ENCODE measurements around the gene TMEM150A.
"Not testable (repeated sequence)": the region's sequence is repeated elsewhere in the genome, so short reads cannot be mapped to it uniquely, and the experiment has no call there.

The TMEM150A gene, protein sequence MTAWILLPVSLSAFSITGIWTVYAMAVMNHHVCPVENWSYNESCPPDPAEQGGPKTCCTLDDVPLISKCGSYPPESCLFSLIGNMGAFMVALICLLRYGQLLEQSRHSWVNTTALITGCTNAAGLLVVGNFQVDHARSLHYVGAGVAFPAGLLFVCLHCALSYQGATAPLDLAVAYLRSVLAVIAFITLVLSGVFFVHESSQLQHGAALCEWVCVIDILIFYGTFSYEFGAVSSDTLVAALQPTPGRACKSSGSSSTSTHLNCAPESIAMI

DNA sequence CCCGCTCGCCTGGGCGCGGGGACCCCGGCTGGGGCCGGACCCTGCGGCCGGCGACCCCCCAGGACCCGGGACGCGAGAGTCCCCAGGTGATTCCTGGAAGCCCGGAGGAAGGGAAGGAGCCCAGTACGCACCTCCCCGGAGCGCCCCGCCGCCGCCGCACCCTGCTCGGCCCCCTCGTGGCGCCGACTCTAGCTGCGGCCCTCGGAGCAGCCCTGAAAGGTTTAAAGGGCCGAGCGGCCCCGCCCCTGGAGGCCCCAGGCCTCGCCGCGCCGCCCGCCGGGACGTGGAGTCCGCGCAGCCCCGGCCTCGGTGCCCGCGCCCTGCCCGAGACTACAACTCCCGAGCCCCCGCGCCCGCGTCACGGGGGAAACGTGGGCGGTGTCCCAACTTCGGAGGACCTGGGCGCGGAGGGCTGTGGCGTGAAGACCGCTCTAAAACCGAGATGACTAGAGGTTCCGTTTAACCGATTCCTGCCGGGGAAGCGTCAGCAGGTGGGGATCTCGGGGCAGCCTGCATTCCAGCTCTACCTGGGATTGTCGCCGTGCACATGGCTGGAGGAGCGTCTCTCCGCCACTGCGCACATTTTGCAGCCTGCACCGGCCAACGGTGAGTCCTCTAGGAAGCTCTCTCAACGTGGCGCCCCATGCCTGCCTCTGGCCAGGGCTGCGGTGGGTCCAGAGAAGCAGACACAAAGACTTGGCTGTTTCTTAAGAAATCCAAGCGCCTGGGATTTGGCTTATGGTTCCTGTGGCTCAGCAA is at the start of gene TMEM150A:
TMEM150A (minus strand) TSS at position 223 of the 759 bp plus-strand sequence. CDS start 750 bp downstream, outside the sequence.
- peak; percentile 95 for DNase-seq

DNA sequence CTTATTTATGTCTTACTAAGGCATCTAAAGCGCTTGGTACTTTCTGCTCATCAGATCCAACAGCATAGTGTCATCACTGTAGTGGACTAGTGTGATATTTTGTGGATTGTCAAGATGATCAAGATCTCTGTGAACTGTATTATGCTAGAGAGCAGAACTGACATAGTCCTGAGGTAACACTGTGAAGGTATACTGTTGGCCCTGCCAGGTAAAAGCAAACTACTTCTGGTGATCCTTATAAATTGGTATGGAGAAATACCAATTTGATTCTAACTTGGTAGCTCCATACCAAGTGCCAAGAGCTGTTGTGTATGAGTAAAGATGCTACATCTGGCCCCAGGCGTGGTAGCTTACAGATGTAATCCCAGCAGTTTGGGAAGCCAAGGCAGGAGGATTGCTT is 49.6 kb upstream of the TMEM150A start:
- no peak for DNase-seq

DNA sequence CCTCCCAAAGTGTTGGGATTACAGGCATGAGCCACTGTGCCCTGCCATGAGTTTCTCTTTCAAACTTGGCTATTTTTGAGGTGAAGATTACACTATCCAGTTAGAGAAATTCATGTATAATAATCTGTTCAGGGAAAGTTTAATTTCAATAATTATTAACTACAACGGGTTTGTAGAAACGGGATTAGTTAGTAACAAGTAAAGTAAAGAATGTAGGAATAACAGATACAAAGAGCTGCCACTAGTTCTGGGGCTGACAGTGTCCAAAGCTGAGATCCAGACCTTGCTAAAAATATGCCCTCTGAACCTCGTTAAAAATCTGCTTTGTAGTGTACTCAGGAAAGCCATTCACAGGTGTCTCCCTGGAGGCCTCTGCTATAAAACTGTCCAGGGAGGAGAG is 48.6 kb upstream of the TMEM150A start:
- DNase-seq = no peak

DNA sequence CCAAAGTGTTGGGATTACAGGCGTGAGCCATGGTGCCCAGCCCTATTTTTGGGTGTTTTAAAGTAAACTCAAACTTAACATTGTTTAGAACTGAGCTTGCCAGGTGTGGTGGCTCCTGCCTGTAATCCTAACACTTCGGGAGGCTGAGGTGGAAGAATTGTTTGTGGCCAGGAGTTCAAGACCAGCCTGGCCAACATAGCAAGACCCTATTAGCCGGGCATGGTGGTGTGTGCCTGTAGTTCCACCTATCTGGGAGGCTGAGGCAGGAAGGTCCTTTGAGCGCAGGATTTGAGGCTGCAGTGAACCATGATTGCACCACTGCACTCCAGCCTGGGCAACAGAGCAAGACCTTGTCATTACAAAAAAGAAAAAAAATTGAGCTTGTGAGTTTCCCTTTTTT is 48.0 kb upstream of the TMEM150A start:
- no peak for DNase-seq

DNA sequence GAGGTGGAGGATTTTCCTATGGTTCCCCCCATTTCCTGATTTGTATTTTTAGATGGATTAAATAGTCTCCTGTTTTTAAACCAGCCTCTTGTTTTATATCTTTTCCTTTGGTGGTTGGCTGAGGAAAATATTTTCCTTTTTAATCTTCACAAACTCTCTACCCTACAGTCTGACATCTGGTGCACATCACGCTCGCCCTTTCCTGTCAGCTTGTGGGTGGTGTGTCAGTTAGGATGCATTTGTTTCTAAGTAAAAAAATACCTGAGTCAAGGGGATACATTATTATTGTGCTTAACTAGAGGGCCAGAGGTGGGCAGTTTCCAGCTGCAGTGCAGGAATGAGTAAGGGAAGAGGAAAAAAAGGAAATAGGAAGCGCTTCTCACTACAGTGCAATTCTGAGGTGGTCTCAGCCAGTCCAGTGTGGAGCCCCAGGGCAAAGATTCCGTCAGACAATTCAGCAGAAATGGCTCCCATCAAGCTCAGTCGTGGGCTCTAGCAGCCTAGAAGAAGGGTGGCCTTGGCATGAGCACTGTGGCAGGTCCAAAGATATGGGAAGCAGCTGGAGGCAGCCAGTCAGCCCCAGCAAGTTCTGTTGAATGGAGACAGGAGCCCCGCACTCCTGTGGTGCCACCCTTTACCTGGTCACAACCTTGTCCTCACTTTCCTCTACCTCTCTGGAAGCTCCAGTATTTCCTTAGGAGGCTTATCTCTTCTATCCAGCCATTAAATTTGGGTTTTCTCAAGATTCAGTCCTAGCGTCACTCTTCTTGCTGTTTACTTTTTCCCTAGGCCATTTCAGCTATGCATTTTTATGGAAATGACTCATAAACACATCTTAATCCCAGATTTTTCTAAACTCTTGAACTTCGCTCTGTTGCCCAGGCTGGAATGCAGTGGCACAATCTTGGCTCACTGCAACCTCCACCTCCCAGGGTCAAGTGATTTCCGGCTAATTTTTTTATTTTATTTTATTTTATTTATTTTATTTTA is 47.0 kb upstream of the TMEM150A start:
- no peak for DNase-seq

DNA sequence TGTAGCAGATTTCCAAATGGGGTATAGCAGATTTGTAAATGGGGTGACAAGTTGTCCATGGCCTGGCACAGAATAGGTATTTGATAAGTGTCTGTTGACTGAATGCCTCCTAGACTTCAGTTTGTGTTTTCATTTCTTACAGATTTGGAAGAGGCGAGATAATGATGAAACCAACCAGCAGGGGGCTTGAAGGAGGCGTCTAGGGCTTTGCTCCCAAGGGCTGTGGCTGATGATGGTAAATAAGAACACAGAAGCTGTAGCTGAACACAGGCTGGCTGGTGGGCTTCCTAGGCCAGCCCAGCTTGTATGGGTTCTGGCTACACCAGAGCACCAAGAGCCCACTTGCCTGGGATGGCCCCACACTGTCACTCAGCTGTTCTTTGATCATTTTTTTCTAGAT is 46.1 kb upstream of the TMEM150A start:
- DNase-seq = no peak

DNA sequence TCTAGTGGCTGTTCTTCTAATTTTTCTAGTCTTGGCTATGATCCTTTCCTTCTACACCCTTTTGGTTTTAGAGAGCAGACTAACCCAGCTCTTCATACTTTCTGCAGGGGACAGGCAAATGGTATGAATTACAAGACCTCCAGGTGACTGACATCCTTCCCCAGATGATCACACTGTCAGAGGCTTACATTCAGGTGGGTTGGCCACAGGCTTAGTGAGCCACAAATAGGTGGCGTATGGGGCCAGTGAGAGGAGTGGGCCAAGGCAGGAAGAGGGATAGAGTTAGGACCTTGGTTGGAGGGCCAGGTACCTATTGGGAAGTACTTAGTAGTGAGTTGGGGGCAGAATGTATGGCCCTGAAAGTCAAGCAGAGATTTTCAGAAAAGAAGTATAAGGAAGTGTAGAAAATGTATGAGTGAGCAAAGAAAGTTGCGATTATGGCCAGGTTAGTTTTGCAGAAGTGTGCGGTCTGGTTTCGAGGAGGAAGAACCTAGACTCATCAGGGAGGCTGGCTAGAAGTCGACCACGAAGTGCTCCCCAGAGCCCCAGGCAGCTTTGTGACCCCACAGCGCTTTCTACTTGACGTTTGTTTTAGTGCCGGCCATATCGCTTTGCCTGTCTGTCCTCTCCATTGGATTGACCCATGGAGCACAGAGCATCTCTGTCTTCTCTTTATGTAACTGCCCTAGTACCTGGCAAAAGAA is 45.5 kb upstream of the TMEM150A start:
- DNase-seq = no peak

DNA sequence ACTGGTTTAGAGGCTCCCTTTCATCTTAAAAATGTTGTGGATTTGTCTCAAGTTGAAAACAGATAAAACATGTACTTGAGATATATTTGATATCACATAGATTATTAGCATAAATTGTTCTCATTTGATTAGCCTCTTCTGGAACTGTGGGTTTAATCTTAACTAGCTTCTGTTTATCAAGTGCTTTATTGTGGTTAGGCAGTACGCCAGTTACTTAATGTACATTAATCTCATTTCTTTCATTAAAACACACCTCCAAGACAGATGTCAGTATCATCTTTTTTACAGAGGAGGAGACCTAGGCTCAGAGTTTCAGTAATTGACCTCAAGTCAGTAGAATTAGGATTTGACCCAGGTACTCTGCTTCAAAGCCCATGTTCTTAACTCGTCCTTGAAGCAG is 43.7 kb upstream of the TMEM150A start:
- no peak for DNase-seq

DNA sequence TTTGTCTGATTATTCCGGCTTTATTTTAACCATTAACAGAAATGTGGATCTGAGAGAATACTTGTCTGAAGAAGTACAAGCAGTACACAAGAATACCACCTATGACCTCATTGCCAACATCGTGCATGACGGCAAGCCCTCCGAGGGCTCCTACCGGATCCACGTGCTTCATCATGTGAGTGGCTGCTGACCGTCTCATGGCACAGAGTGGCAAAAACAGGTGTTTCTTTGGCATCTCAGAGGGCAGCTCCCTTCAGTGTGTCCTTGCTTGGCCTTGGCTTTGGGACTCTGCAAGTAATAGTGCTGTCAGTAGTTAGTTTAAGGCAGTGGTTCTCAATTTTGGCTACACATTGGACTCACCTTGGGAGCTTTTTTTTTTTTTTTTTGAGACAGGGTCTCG is 42.4 kb upstream of the TMEM150A start:
- DNase-seq = no peak

DNA sequence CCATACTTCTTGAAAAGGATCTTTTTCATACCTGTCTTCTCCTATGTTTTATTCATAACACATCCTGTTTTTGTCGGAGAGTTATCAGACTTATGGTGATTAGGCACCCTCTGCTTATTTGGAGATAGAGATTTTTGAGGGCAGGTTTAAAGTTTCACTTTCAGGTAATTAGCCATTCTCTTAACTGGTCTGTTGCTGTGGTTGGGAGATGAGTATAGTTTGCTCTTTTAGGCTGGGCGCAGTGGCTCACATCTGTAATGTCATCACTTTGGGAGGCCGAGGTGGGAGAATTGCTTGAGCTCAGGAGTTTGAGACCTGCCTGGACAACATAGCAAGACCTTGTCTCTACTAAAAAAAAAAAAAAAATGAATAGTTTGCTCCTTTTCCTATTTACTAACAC is 40.2 kb upstream of the TMEM150A start:
- DNase-seq = no peak

DNA sequence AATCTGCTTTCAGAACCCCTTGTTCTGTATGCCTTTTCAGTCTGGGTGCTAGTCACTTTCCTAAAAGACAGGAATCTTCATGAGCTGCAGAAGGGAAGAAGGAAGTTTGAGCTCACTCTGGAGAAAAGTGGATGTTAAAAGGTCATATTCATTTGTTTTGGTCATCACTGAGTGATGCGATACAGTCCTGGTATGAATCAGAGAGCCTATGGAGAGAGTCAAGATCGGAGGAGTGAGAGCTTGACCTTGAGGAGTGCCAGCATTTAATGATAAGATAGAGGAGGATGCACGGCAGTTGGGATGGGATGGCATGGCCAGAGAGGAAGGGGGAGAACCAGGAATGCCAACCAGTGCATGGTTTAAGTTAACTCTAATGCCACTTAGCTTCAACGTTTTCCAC is 33.1 kb upstream of the TMEM150A start:
- no peak for DNase-seq

DNA sequence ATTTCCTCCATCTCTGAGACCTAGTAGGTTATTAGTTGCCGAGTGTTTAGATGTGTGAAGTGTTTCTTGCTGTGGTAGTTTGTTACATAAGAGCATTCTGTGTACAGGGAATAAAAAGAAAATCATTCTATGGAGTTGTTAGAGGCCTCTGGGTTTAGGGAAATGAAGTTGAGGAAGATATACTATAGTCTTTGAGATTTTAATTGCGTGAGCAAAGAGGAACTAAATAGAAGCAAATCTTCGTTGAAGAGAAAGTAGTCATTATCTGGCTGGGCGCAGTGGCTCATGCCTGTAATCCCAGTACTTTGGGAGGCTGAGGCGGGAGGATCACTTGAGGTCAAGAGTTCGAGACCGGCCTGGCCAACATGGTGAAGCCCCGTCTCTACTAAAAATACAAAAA is 32.5 kb upstream of the TMEM150A start:
- DNase-seq = no peak

DNA sequence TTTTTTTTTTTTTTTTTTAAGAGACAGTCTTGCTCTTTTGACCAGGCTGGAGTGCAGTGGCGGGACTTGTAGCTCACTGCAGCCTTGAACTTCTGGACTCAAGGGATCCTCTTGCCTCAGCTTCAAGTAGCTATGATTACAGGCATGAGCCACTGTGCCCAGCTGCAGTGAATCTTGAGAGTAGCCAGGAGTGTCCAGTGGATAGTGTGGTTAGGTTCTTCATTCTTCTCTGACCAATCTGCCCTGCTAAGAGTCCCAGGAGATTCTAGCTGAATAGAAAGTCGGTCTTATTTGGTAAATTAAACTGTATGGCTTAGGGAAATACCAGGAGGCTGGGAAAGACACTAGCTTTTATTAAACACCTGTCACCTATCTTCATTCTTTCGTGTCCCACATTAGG is 28.8 kb upstream of the TMEM150A start:
- no peak for DNase-seq

DNA sequence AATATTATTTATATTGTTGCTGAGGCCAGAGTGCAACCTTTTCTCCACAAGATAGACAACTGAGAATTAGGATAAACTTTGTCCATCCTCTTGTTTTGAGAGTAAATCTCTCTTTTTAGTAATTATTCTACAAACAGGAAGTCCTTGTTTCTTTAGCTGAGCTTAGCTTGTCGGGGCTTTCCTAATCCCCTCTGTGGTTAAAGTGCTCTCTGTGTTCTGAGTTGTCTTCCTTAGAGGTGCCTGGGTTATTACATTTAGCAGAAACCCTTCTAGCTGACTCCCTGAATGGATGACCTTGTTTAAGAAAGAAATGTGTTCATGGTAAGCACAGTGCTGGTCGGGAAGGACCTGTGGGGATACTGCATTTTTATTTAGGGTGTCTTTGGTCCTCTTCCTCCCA is 26.2 kb upstream of the TMEM150A start:
- no peak for DNase-seq

DNA sequence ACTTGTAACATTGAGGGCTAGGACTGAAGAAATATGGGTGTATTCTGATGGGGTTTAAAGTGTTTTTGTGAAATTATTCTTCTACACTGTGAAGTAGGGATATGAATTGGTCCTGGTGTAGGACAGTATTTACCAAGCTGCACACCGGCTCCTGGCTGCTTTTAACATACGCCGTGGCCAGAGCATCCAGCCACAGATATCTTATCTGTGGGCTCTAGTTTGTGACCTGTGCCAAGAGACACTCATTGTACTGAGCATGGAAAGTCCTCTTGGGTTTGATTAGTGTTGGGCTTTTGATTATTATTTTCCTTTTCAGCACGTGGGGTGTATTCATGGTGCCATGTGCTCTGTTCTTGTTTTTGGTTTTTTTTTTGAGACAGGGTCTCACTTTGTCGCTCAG is 21.5 kb upstream of the TMEM150A start:
- no peak for DNase-seq

DNA sequence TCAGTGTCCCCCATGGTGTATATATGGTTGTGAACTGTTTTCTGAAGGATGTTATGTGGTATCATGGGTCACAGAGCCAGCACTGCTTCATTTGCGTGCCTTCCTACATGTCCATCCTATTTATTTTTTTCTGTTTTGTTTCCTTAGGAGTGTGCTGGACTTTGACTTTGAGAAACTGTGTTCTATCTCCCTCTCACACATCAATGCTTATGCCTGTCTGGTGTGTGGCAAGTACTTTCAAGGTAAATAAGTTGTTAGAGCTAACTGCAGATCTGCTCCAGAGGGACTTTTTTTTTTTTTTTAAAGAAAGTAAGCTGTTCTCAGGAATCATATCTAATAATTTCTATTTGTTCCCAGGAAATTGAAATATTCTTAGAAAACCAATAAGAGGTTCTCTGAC is 18.8 kb upstream of the TMEM150A start:
- DNase-seq = no peak

DNA sequence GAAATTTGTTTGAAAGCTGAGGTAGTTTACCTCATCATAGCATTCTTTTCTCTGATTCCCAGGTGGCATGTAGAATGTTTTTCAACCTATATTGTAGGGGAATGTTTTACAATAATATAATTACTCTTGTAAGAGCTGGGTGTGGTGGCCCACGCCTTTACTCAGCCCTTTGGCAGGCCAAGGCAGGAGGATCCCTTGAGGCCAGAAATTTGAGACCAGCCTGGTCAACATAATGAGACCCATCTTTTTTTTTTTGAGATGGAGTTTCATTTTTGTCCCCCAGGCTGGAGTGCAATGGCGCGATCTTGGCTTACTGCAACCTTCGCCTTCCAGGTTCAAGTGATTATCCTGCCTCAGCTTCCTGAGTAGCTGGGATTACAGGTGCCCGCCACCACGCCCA is 17.1 kb upstream of the TMEM150A start:
- no peak for DNase-seq

DNA sequence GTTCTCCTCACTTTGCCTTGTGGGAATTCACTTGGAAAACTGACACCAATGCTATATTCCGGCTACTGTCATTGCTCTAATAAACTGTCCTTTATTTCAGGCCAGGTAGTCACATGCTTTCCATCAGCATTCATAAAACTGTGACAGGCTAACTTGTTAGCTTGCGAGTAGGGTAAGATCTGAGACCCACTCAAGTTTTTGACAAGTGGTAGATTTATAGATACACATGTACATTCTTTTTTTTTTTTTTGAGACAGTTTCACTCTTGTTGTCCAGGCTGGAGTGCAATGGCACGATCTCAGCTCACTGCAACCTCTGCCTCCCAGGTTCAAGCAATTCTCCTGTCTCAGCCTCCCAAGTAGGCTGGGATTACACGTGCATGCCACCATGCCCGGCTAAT is 15.2 kb upstream of the TMEM150A start:
- not testable (repeated sequence) for DNase-seq

DNA sequence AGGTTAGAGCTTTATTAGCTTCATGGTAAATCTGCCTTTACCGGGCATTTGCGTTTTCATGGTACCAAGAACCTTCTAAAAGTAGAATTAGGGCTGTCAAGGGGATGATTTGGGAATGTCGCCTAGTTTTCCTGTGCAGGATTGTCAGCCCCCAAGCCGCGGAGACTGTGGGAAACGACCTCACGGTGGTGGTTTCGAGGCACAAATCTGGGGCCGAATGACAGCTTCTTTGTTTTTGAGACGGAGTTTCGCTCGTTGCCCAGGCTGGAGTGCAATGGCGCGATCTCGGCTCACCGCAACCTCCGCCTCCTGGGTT is 12.9 kb upstream of the TMEM150A start:
- DNase-seq = no peak

DNA sequence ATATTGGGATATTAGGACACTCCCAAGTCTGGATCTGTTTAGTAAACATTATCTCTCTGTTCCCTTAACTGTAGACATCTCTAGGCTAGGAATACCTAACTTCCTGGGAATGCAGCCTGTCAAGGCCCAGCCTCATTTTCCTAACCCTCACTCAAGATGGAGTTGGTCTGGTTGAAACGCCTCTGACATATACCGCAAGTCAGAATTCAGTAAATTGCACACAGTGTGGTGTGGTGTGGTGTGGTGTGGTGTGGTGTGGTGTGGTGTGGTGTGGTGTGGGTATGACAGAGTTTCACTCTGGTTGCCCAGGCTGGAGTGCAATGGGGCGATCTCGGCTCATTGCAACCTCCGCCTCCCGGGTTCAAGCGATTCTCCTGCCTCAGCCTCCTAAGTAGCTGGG is 12.3 kb upstream of the TMEM150A start:
- DNase-seq = not testable (repeated sequence)

DNA sequence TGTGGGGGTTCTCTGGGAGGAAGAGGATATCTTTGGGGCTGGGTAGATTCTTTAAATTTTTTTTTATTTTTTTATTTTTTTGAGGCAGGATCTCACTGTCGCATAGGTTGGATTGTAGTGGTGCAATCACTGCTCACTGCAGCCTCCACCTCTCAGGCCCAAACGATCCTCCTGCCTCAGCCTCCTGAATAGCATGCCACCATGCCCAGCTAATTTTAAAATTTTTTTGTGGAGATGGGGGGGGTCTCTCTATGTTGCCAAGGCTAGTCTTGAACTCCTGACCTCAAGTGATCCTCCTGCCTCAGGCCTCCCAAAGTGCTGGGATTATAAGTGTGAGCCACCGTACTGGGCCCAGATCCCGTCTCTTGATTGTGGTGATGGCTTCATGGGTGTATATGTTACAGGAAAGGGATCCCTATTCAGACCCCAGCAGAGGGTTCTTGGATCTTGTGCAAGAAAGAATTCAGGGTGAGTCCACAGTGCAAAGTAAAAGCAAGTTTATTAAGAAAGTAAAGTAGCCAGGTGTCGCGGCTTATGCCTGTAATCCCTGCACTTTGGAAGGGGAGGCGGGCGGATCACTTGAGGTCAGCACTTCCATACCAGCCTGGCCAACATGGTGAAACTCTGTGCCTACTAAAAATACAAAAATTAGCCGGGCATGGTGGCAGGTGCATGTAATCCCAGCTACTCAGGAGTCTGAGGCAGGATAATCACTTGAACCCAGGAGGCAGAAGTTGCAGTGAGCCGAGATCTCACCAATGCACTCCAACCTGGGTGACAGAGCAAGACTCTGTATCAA is 11.4 kb upstream of the TMEM150A start:
- DNase-seq = no peak
